ENCODE measurements around the gene FBP1. TPM values are rescaled to one million over a fixed set of nuclear protein-coding genes. Genes with fewer than 3 reads are reported as not detected.

The FBP1 gene
- total RNA-seq, 1 donor from 2014 or later: not detected

GRCh38 chr9:94672811-94673487 lies 33.6 kb upstream of the FBP1 start:
- Mint-ChIP-seq H3K27ac (ENCODE audit: unreplicated experiment) (peak overlapping the region; percentile 45), H3K36me3 (ENCODE audit: unreplicated experiment) (no peaks in the 10 kb centered on the region), H3K4me1 (ENCODE audit: unreplicated experiment) (peaks cover 37% of the 10 kb centered on the region), H3K9me3 (ENCODE audit: unreplicated experiment) (no peaks in the 10 kb centered on the region), H3K27me3 (ENCODE audit: unreplicated experiment) (no peaks in the 10 kb centered on the region), H3K4me3 (ENCODE audit: unreplicated experiment) (no peak overlapping the region)
- TF ChIP-seq, protein P1, sequence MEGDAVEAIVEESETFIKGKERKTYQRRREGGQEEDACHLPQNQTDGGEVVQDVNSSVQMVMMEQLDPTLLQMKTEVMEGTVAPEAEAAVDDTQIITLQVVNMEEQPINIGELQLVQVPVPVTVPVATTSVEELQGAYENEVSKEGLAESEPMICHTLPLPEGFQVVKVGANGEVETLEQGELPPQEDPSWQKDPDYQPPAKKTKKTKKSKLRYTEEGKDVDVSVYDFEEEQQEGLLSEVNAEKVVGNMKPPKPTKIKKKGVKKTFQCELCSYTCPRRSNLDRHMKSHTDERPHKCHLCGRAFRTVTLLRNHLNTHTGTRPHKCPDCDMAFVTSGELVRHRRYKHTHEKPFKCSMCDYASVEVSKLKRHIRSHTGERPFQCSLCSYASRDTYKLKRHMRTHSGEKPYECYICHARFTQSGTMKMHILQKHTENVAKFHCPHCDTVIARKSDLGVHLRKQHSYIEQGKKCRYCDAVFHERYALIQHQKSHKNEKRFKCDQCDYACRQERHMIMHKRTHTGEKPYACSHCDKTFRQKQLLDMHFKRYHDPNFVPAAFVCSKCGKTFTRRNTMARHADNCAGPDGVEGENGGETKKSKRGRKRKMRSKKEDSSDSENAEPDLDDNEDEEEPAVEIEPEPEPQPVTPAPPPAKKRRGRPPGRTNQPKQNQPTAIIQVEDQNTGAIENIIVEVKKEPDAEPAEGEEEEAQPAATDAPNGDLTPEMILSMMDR (IDR thresholded peaks at IDR 0.05): no peak
- DNase-seq (ENCODE audit: extremely low spot score, unreplicated experiment): no peak

GRCh38 chr9:94668928-94669729 lies 29.8 kb upstream of the FBP1 start:
- H3K27ac Mint-ChIP-seq (ENCODE audit: unreplicated experiment): no peak overlapping the region

GRCh38 chr9:94668418-94668927 lies 29.2 kb upstream of the FBP1 start:
- TF ChIP-seq, protein P1 (IDR thresholded peaks at IDR 0.05): no peak
- Mint-ChIP-seq H3K9me3 (ENCODE audit: unreplicated experiment) (no peaks in the 10 kb centered on the region), H3K27ac (ENCODE audit: unreplicated experiment) (no peak overlapping the region), H3K4me3 (ENCODE audit: unreplicated experiment) (no peak overlapping the region), H3K4me1 (ENCODE audit: unreplicated experiment) (peaks cover 16% of the 10 kb centered on the region), H3K27me3 (ENCODE audit: unreplicated experiment) (peaks cover 6% of the 10 kb centered on the region), H3K36me3 (ENCODE audit: unreplicated experiment) (no peaks in the 10 kb centered on the region)
- DNase-seq (ENCODE audit: extremely low spot score, unreplicated experiment): no peak

More at GRCh38 chr9:94668928-94669729, 29.8 kb upstream of the FBP1 start:
- Mint-ChIP-seq H3K27me3 (ENCODE audit: unreplicated experiment) (peaks cover 6% of the 10 kb centered on the region), H3K36me3 (ENCODE audit: unreplicated experiment) (no peaks in the 10 kb centered on the region), H3K9me3 (ENCODE audit: unreplicated experiment) (no peaks in the 10 kb centered on the region), H3K4me3 (ENCODE audit: unreplicated experiment) (no peak overlapping the region), H3K4me1 (ENCODE audit: unreplicated experiment) (peaks cover 19% of the 10 kb centered on the region)
- DNase-seq (ENCODE audit: extremely low spot score, unreplicated experiment): no peak
- TF ChIP-seq, protein P1 (IDR thresholded peaks at IDR 0.05): peak; percentile 92

DNA sequence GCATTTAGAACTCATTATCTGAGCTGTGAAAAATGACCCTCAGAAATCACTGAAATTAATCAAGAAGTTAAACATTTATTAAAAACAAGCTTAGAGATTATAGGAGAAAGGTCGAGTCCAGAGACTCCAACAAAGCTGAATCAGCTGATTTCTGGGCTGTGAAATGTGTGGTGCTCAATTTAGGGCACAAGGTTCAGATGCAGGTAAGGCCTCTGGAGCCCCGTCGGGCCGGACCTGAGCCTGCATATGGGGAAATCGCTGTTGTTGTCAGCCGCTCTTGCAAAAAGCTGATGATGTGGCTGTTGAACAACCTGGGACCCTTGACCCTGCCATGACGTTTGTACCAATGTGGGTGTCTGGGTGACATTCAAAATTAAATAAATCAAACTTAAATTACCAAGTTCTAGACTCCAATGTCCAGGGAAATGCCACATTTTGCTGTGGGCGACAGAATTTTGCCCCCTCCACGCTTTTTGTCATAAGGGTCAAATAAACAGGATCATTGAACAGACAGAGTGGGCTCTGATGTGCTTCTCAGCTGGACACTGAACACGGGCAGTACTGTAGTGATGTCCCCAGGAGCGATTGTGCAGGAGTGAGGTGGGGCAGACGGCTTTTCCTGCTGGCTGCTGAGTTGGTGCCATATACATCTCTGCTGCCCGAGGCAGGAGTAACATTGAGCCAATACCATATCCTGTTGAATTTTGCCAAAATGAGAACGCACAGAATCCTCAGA lies 27.2 kb upstream of the FBP1 start:
- TF ChIP-seq, protein P1 (IDR thresholded peaks at IDR 0.05): no peak
- Mint-ChIP-seq H3K9me3 (ENCODE audit: unreplicated experiment) (no peaks in the 10 kb centered on the region), H3K4me3 (ENCODE audit: unreplicated experiment) (no peak overlapping the region), H3K4me1 (ENCODE audit: unreplicated experiment) (peaks cover 4% of the 10 kb centered on the region), H3K27ac (ENCODE audit: unreplicated experiment) (no peak overlapping the region), H3K36me3 (ENCODE audit: unreplicated experiment) (no peaks in the 10 kb centered on the region), H3K27me3 (ENCODE audit: unreplicated experiment) (peaks cover 6% of the 10 kb centered on the region)
- no peak for DNase-seq (ENCODE audit: extremely low spot score, unreplicated experiment)
